ENCODE results near the gene PVALEF.

- no peak for TF ChIP-seq CTCF (IDR thresholded peaks at IDR 0.05 in 4 of 5, conservative IDR thresholded peaks at IDR 0.05 in 1 of 5)
- no peak for TF ChIP-seq POLR2A (IDR thresholded peaks at IDR 0.05)
These were observed 48.6 kb upstream of the PVALEF start for GRCh38 chr17:81116704-81117103.
